Endothelial cell (in vitro differentiated cells): ENCODE results near the gene TLK2. TPM values are rescaled to one million over a fixed set of nuclear protein-coding genes. Genes with fewer than 3 reads are reported as not detected.

Experiments
- DNase-seq: peaks from one replicate; pipeline ENCODE4 v3.0.0; 2021; ENCODE audit warnings: low spot score
- H3K27ac Mint-ChIP-seq: one replicate; pipeline ENCODE4 v1.8.0; 2021; ENCODE audit warnings: mixed read lengths, inconsistent platforms; ENCODE audit not compliant: unreplicated experiment
- H3K27me3 Mint-ChIP-seq: one replicate; pipeline ENCODE4 v1.8.0; 2021; ENCODE audit warnings: mild to moderate bottlenecking, moderate library complexity, mixed read lengths, inconsistent platforms; ENCODE audit not compliant: unreplicated experiment
- H3K36me3 Mint-ChIP-seq: one replicate; pipeline ENCODE4 v1.8.0; 2021; ENCODE audit warnings: mild to moderate bottlenecking, low read depth, mixed read lengths, inconsistent platforms; ENCODE audit not compliant: unreplicated experiment
- H3K4me1 Mint-ChIP-seq: one replicate; pipeline ENCODE4 v1.8.0; 2021; ENCODE audit warnings: mild to moderate bottlenecking, mixed read lengths, inconsistent platforms; ENCODE audit not compliant: unreplicated experiment
- H3K4me3 Mint-ChIP-seq: one replicate; pipeline ENCODE4 v1.8.0; 2021; ENCODE audit warnings: mild to moderate bottlenecking, mixed read lengths, inconsistent platforms; ENCODE audit not compliant: unreplicated experiment
- H3K9me3 Mint-ChIP-seq: one replicate; pipeline ENCODE4 v1.8.0; 2021; ENCODE audit warnings: mixed read lengths, inconsistent platforms; ENCODE audit not compliant: unreplicated experiment
- CTCF ChIP-seq: fragments of 200-600 bp; sonication (generic); IDR thresholded peaks from one replicate; pipeline ENCODE4 v1.5.0; 2021; ENCODE audit warnings: antibody characterized with exemption; ENCODE audit not compliant: unreplicated experiment
- total RNA-seq: library from RNA; stranded (reverse); fragmentation: NEBNext Ultra II Directional; extraction: Animal tissue kit (Norgen Biotek cat#: 25700); gene quantifications from one replicate; pipeline ENCODE4 v1.2.1, GENCODE V29; 2021; ENCODE audit not compliant: unreplicated experiment

The TLK2 gene
- total RNA-seq, 1 donor from 2014 or later = 47.5 TPM

DNA sequence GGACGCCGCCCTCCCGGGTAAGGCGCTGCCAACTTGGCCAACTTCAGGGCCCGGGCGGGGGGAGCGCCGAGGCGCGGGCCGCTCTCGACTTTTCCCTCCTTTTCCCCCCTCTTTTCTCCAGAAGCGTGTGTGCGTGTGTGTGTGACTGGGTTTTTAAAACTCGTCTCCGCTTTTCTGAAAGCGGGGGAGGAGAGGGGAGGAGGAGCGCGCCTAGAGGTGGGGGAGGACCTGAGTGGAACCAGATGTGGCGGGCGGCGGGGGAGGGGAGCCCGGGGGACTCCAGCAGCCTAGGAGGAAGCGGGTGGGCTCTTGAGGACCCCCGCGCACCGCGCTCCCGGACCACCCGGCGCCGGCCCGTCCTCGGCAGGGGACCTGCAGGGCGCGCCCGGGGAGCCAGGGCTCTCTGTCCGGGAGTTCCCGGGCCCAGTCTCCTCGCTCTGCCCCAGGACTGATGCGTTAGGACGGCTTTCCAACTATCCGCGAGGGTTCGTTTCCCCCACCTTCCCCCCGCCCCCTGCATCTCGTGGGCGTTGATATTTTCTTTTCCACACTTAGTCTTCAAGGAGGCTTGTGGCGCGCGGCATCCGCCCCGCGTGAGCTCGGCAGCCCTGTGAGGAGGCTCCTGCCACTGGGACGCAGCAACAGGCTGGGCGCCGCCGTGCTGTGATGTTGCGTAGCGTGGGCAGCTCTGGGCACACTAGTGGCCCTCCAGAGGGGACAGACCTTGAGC is 149.4 kb downstream of the TLK2 start:
- Mint-ChIP-seq H3K4me3 (peak overlapping the region; percentile 96), H3K27ac (peak overlapping the region; percentile 72), H3K36me3 (peaks cover 12% of the 10 kb centered on the region), H3K27me3 (peaks cover 27% of the 10 kb centered on the region), H3K4me1 (peaks cover 48% of the 10 kb centered on the region), H3K9me3 (no peaks in the 10 kb centered on the region)
- TF ChIP-seq CTCF = no peak
- DNase-seq = no peak

GRCh38 chr17:62628831-62629555 is 150.4 kb downstream of the TLK2 start:
- Mint-ChIP-seq H3K27me3 (peaks cover 27% of the 10 kb centered on the region), H3K4me1 (peaks cover 48% of the 10 kb centered on the region), H3K36me3 (peaks cover 4% of the 10 kb centered on the region)

DNA sequence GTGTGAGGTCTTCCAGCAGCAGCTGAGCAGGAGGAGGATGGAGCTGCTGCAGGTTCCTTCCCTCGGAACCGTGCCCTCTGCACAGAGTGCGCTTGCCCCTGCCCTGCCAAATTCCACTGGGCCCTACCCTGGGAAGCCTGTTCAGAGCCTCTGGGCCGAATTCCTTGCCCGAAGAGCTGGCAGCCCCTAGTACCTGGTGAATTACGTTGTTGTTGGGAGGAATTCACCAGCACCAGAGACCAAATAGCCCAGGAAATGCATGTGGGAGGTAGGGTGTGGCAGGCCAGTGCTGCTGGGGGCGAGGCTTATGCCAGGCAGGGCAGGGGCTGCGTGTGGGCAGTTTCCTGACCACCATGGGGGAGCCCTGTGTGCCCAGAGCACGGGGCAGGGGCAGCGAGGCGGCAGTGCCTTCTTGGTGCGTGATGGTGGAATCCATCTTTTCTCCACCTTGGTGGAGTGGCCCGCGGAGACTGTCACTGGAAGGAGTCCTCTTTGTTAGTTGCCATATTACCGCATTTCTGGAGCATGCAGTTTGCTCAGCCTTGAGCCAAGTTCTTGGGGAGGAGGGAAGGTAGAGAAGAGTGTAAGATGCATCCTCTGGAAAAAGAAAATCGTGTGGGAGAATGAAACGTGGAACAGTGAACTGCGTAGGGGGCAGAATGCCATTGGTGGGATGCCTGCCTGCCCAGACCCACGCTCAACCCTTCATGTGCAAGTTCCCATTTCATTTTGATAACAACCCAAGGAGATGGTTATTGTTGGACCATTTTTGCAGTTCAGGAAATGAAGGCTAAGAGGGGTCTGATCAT is 151.1 kb downstream of the TLK2 start:
- H3K36me3 Mint-ChIP-seq = no peaks in the 10 kb centered on the region

More at GRCh38 chr17:62628831-62629555, 150.4 kb downstream of the TLK2 start:
- Mint-ChIP-seq H3K9me3 (no peaks in the 10 kb centered on the region), H3K4me3 (peak overlapping the region; percentile 96), H3K27ac (peak overlapping the region; percentile 72)
- no peak for DNase-seq
- no peak for TF ChIP-seq CTCF

GRCh38 chr17:62630365-62631085 is 151.9 kb downstream of the TLK2 start:
- DNase-seq = no peak
- Mint-ChIP-seq H3K27ac (no peak overlapping the region), H3K27me3 (peaks cover 19% of the 10 kb centered on the region), H3K9me3 (no peaks in the 10 kb centered on the region), H3K4me3 (peak overlapping the region; percentile 63), H3K36me3 (no peaks in the 10 kb centered on the region), H3K4me1 (peaks cover 44% of the 10 kb centered on the region)
- TF ChIP-seq CTCF = no peak

More for the DNA sequence above, 151.1 kb downstream of the TLK2 start:
- Mint-ChIP-seq H3K27ac (peak overlapping the region; percentile 34), H3K4me3 (peak overlapping the region; percentile 96), H3K9me3 (no peaks in the 10 kb centered on the region), H3K27me3 (peaks cover 23% of the 10 kb centered on the region), H3K4me1 (peaks cover 48% of the 10 kb centered on the region)
- DNase-seq = no peak
- TF ChIP-seq CTCF = no peak
